GM20431 (cell line): ENCODE measurements around the gene ARHGEF17.

Source experiments
- in situ Hi-C: fragments of 300-500 bp; cut with MseI, MboI; formaldehyde crosslinking; loops from one replicate; pipeline ENCODE4 v1.15.0; 2020; ENCODE audit warnings: low sequenced_read_pairs; ENCODE audit not compliant: unreplicated experiment

The ARHGEF17 gene

GRCh38 chr11:73347067-73347466 lies 39.0 kb downstream of the ARHGEF17 start:
- in situ Hi-C loops = loop anchor here (10.0 kb wide), 1 partner anchor 52 kb away; no protein-coding TSS in a partner anchor

- in situ Hi-C loops = loop anchor here (10.0 kb wide), 1 partner anchor 54 kb away; no protein-coding TSS in a partner anchor
Measured at GRCh38 chr11:73348838-73349237, 40.8 kb downstream of the ARHGEF17 start.

- in situ Hi-C loops = loop anchor here (10.0 kb wide), 1 partner anchor 55 kb away; no protein-coding TSS in a partner anchor
Measured at GRCh38 chr11:73349633-73350032, 41.6 kb downstream of the ARHGEF17 start.

GRCh38 chr11:73350908-73351636 lies 43.0 kb downstream of the ARHGEF17 start:
- in situ Hi-C loops = no loop called here

GRCh38 chr11:73353422-73353821 lies 45.3 kb downstream of the ARHGEF17 start:
- in situ Hi-C loops = no loop called here

GRCh38 chr11:73355109-73355508 lies 47.0 kb downstream of the ARHGEF17 start:
- in situ Hi-C loops = no loop called here

GRCh38 chr11:73356979-73357860 lies 49.1 kb downstream of the ARHGEF17 start:
- in situ Hi-C loops = no loop called here

- in situ Hi-C loops = no loop called here
Measured at GRCh38 chr11:73358071-73358470, 50.0 kb downstream of the ARHGEF17 start.

- in situ Hi-C loops = no loop called here
Measured at GRCh38 chr11:73359341-73359740, 51.3 kb downstream of the ARHGEF17 start.

- in situ Hi-C loops = no loop called here
Measured at GRCh38 chr11:73359930-73360742, 52.1 kb downstream of the ARHGEF17 start.

GRCh38 chr11:73360743-73361369 lies 52.8 kb downstream of the ARHGEF17 start:
- in situ Hi-C loops = no loop called here

- in situ Hi-C loops = no loop called here
Measured at GRCh38 chr11:73361953-73362776, 54.1 kb downstream of the ARHGEF17 start.

GRCh38 chr11:73363147-73363546 lies 55.1 kb downstream of the ARHGEF17 start:
- in situ Hi-C loops = no loop called here

GRCh38 chr11:73365352-73366264 lies 57.5 kb downstream of the ARHGEF17 start:
- in situ Hi-C loops = no loop called here

GRCh38 chr11:73366265-73366610 lies 58.2 kb downstream of the ARHGEF17 start:
- in situ Hi-C loops = no loop called here

- in situ Hi-C loops = no loop called here
Measured at GRCh38 chr11:73366953-73367352, 58.9 kb downstream of the ARHGEF17 start.

GRCh38 chr11:73367482-73368024 lies 59.5 kb downstream of the ARHGEF17 start:
- in situ Hi-C loops = no loop called here
